ENCODE results near the gene CYP26B1.

DNA sequence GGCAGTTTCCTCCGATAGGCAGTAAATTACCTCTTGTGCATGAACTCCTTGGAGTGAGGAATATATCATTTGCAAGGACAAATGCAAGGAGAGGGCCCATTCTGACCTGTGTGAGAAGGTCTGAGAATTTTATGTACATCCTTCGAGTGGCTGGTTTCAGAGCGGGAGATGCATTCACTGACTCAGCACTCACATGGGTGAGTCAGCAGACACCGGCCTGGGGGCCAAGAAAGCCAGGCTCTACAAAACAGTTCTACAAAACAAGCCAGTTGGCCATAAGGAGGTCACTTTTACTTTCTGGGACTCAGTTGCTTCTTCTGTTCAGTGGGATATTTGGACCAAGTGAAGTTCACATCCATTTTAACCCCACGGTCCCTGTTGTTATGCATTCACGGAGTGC, 35.3 kb downstream of the CYP26B1 start:
- no peak for TF ChIP-seq POLR2A (IDR thresholded peaks at IDR 0.05)
- TF ChIP-seq, protein P1, sequence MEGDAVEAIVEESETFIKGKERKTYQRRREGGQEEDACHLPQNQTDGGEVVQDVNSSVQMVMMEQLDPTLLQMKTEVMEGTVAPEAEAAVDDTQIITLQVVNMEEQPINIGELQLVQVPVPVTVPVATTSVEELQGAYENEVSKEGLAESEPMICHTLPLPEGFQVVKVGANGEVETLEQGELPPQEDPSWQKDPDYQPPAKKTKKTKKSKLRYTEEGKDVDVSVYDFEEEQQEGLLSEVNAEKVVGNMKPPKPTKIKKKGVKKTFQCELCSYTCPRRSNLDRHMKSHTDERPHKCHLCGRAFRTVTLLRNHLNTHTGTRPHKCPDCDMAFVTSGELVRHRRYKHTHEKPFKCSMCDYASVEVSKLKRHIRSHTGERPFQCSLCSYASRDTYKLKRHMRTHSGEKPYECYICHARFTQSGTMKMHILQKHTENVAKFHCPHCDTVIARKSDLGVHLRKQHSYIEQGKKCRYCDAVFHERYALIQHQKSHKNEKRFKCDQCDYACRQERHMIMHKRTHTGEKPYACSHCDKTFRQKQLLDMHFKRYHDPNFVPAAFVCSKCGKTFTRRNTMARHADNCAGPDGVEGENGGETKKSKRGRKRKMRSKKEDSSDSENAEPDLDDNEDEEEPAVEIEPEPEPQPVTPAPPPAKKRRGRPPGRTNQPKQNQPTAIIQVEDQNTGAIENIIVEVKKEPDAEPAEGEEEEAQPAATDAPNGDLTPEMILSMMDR (IDR thresholded peaks at IDR 0.05 in 8 of 11, conservative IDR thresholded peaks at IDR 0.05 in 3 of 11): no peak

Data from spleen (tissue), 7 donors.